ENCODE data around the gene MPP2. TPM values are rescaled to one million over a fixed set of nuclear protein-coding genes. Genes with fewer than 3 reads are reported as not detected.

The MPP2 gene
- total RNA-seq, 1 experiment from 2014 or later: 2.6 TPM

DNA sequence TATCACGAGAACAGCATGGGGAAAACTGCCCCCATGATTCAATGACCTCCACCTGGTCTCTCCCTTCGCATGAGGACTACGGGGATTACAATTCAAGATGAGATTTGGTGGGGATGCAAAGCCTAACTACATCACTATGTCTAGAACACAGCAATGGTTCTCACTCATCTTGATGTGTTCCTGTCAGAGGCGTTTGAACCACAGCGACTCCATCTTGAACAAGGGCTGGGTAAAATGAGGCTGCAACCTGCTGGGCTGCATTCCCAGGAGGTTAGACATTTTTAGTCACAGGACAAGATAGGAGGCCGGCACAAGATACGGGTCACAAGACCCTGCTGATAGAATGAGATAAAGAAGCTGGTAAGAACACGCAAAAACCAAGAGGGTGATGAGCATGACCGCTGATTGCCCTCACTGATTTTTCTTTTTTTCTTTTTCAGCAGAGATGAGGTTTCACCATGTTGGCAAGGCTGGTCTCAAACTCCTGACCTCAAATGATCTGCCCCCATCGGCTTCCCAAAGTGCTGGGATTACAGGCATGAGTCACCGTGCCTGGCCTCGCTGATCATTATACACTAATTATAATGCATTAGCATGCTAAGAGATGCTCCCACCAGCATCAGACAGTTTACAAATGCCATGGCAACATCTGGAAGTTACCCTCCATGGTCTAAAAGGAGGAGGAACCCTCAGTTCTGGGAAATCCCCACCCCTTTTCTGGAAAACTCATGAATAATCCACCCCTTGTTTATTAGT is 37.9 kb upstream of the MPP2 start:
- Histone ChIP-seq H3K4me1 (ENCODE audit: insufficient read depth, low read length, poor library complexity, severe bottlenecking) (no peaks in the 10 kb centered on the region), H3K27ac (ENCODE audit: low read depth, low read length, poor library complexity, severe bottlenecking) (no peak overlapping the region), H3K27me3 (replicated peaks; ENCODE audit: insufficient read depth, low read depth, low read length, poor library complexity) (no peaks in the 10 kb centered on the region), H3K4me3 (ENCODE audit: low read depth, low read length, poor library complexity, severe bottlenecking) (no peak overlapping the region), H3K9me3 (ENCODE audit: low read depth, low read length, poor library complexity, severe bottlenecking) (no peaks in the 10 kb centered on the region), H3K36me3 (ENCODE audit: insufficient read depth, low read length, poor library complexity, severe bottlenecking) (no peaks in the 10 kb centered on the region)
- peak; percentile 13 for DNase-seq (ENCODE audit: low spot score)
- BruUV-seq (replicated peaks): no TSS peak
- intact Hi-C loops (cut with micrococcal nuclease; ENCODE audit: unreplicated experiment): no loop called here
- ChIA-PET POLR2A (ENCODE audit: low non-redundant PET) (no interaction called here), CTCF (interaction anchor here (0.6 kb wide), 1 partner anchor 868 kb away, joined by 3 read pairs; no protein-coding TSS in a partner anchor)
- TF ChIP-seq EZH2 (IDR thresholded peaks at IDR 0.05; ENCODE audit: borderline replicate concordance, low read depth, low read length, poor library complexity, severe bottlenecking) (no peak), CTCF (conservative IDR thresholded peaks at IDR 0.05; ENCODE audit: low read depth, low read length) (no peak)

GRCh38 chr17:43942051-43942685 is 34.8 kb upstream of the MPP2 start, which contains the start of gene PPY:
PPY (minus strand) TSS chr17:43942476; CDS start chr17:43941654, 822 bp downstream.
- no peak for TF ChIP-seq EZH2 (IDR thresholded peaks at IDR 0.05; ENCODE audit: borderline replicate concordance, low read depth, low read length, poor library complexity, severe bottlenecking)
- TF ChIP-seq CTCF (conservative IDR thresholded peaks at IDR 0.05; ENCODE audit: low read depth, low read length): no peak
- ChIA-PET POLR2A (ENCODE audit: low non-redundant PET) (no interaction called here), CTCF (interaction anchor here (0.6 kb wide), 1 partner anchor 181 kb away, joined by 3 read pairs; the partner anchor contains the start of gene HDAC5)
- no peaks in the 10 kb centered on the region for H3K4me1 ChIP-seq (ENCODE audit: insufficient read depth, low read length, poor library complexity, severe bottlenecking)
- no peaks in the 10 kb centered on the region for H3K9me3 ChIP-seq (ENCODE audit: low read depth, low read length, poor library complexity, severe bottlenecking)
- H3K4me3 ChIP-seq (ENCODE audit: low read depth, low read length, poor library complexity, severe bottlenecking): no peak within 1 kb of the TSS
- intact Hi-C loops (cut with micrococcal nuclease; ENCODE audit: unreplicated experiment): loop anchor here (5.0 kb wide), 1 partner anchor 230 kb away; the partner anchor contains the start of gene ASB16
- no TSS peak for BruUV-seq (replicated peaks)
- no peaks in the 10 kb centered on the region for H3K27me3 ChIP-seq (replicated peaks; ENCODE audit: insufficient read depth, low read depth, low read length, poor library complexity)
- DNase-seq (ENCODE audit: low spot score): no peak
- H3K36me3 ChIP-seq (ENCODE audit: insufficient read depth, low read length, poor library complexity, severe bottlenecking): no peaks in the 10 kb centered on the region
- no peak within 1 kb of the TSS for H3K27ac ChIP-seq (ENCODE audit: low read depth, low read length, poor library complexity, severe bottlenecking)

GRCh38 chr17:43940630-43941029 is 33.3 kb upstream of the MPP2 start:
- ChIA-PET POLR2A (ENCODE audit: low non-redundant PET) (no interaction called here), CTCF (no interaction called here)
- DNase-seq (ENCODE audit: low spot score): peak; percentile 37
- intact Hi-C loops (cut with micrococcal nuclease; ENCODE audit: unreplicated experiment): loop anchor here (5.0 kb wide), 1 partner anchor 232 kb away; the partner anchor contains the start of gene ASB16
- BruUV-seq (replicated peaks): no TSS peak
- no peaks in the 10 kb centered on the region for H3K9me3 ChIP-seq (ENCODE audit: low read depth, low read length, poor library complexity, severe bottlenecking)
- no peak for TF ChIP-seq EZH2 (IDR thresholded peaks at IDR 0.05; ENCODE audit: borderline replicate concordance, low read depth, low read length, poor library complexity, severe bottlenecking)
- TF ChIP-seq CTCF (conservative IDR thresholded peaks at IDR 0.05; ENCODE audit: low read depth, low read length): peak; percentile 46
- no peaks in the 10 kb centered on the region for H3K36me3 ChIP-seq (ENCODE audit: insufficient read depth, low read length, poor library complexity, severe bottlenecking)
- H3K27ac ChIP-seq (ENCODE audit: low read depth, low read length, poor library complexity, severe bottlenecking): no peak overlapping the region
- H3K4me1 ChIP-seq (ENCODE audit: insufficient read depth, low read length, poor library complexity, severe bottlenecking): no peaks in the 10 kb centered on the region
- no peak overlapping the region for H3K4me3 ChIP-seq (ENCODE audit: low read depth, low read length, poor library complexity, severe bottlenecking)
- H3K27me3 ChIP-seq (replicated peaks; ENCODE audit: insufficient read depth, low read depth, low read length, poor library complexity): no peaks in the 10 kb centered on the region
